Skin of body (tissue), 2 donors: Measurements from ENCODE around the gene RFK. TPM values are rescaled to one million over a fixed set of nuclear protein-coding genes. Genes with fewer than 3 reads are reported as not detected.

Experiments used
- DNase-seq: peaks from one replicate; lab custom pipeline; 2025; lab: John Stamatoyannopoulos, UW
- total RNA-seq: library from RNA; depleted of rRNA; stranded (reverse); fragments of >200 nt; gene quantifications from one replicate; pipeline ENCODE4 v1.2.3, GENCODE V29; 2014

Gene RFK
- total RNA-seq, 1 donor from 2014 or later = 15.3 TPM

DNA sequence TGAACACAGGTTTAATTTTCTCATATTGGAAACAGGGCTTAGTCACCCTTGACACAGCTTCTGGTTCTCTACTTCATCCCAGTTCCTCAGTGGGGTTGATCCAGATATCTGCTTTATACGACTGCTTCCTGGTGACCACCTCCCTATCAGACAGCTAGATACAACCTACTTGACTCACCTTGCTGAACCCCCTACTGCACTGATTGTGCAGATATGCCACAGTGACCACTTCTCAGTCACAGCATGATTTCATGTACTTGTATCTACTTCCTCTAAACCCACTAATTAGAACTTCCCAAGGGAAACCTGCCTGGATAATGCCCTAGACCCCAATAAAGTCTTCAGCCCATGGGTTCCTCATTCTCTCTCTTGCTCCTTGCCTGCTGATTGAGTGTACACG lies 18.4 kb upstream of the RFK start:
- no peak for DNase-seq

DNA sequence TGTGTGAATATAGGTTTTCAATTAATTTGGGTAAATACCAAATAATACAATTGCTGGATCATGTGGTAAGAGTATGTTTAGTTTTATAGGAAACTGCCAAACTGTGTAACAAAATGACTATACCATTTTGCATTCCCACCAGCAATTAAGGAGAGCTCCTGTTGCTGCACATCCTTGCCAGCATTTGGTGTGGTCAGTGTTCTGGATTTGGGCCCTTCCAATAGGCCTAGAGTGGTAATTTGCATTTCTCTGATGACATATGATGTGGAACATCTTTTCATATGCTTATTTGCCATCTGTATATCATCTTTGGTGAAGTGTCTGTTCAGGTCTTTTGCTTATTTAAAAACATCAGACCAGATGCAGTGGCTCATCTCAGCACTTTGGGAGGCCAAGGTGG lies 11.6 kb upstream of the RFK start:
- no peak for DNase-seq

DNA sequence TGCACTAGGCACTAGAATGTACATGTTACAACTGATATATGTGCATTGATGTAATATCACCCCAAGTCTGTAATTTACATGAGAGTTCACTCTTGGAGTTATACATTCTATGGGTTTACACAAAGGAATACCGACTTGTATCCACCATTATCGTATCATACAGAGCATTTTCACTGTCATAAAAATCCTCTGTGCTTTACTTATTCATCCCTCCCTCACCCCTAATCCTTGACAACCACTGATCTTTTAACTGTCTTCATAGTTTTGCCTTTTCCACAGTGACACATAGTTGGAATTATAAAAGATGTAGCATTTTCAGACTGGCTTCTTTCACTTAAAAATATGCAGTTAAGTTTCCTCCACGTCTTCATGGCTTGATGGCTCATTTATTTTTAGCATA lies 11.1 kb upstream of the RFK start:
- DNase-seq = no peak

DNA sequence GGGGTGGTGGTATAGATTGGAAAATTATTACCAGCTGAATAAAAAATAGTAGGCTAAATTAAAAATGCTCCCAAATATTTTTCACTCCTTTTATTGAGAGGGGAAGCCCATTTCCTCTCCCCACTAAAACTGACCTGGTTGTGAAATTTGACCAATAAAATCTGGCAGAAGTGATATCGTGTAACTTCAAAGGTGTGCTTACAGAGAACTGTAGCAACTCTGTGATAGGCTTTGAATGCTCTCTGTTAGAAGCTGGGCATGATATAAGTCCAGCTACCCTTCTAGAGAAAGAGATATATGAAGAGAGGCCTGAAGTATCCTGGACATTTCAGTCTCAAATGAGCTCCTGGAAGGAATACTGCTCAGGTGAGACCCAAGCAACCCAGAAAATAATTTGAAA lies 10.2 kb upstream of the RFK start:
- no peak for DNase-seq

DNA sequence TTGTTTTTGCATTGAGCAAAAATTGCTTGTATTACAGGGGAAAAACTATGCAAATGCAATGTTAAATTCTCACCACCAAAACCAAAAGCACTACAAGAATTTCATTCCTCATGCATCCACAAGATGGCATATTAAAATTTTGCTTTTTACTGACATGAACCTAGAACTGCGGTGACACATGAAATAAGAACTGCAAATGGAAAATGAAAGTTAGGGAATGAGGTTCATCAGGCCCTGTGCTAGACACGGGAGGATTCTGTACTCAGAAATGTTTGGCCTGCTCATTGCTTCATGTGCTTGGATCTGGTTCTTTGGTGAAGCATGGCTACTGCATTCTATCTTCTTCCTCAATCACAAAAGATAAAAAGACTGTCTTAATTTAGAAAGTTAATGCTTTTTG lies 9.1 kb upstream of the RFK start:
- DNase-seq = peak; percentile 54

DNA sequence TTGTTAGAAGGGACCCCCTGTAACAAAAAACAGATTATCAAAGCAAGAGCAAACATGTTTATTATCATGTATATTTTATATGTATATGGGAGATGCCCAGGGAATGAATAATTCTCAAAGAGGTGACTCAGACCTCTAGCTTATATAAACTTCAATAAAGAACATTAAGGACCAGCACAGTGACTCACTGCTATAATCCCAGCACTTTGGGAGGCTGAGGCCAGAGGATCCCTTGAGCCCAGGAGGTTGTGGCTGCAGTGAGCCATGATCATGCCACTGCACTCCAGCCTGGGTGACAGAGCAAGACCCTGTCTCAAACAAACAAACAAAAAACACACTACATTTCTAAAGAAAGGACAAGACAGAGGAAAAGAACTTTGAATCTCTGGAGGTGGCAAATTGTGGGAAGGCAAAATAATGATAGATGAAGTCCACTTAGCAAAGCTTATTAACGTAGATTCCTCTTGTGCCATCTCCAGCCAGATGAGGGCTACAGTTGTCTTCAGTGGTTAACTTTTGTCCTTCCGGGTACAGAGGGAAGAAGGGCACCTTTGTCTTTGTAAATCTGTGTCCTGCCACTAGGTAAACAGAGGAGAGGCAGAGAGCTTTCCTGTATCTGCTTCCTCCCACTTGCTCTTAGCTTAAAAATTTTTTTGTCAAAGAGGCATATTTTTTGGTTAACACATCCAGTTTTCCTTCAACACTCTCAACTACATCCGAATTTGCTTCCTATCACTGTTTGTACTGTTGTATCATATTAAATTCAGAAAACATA lies 7.5 kb upstream of the RFK start:
- no peak for DNase-seq

DNA sequence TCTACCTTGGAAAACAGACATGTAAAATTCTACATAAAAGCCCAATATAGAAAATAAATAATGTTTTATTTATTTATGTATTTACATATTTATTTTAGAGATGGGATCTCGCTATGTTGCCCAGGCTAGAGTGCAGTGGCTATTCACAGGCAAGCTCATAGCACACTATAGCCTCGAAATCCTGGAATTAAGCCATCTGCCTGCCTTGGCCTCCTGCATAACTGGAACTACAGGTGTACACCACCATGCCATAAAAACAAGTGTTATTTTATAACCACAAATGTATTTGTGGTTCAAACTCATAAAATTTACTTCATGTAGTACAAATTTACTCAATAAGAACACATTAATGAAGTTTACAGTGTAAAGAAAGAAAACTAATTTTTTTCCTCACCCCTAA lies 7.0 kb upstream of the RFK start:
- DNase-seq = no peak

DNA sequence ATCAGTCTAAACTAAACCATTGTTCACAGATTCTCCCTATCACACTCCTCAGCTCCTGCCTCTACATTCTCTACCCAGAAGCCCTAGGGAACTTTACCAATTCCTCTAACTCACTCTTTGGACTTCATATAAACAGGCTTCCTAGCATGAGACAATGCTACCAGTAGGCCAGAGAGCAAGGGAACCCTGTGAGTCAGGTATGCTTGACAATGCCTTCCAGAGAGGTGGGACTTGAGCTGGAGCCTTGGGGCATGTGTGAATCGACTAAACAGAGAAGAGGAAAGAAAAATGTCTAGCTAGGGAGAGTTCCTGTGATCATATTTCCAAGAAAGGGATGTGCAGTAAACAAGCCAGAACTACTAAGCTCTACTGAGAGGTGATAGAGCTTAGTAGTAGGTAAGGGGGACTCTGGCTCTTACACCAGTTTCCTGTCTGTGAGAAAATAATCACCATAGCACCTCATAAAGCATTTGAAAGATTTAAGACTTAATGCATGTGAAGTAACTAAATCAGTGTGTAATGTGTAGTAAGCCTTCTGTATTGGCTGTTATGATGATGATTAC lies 6.4 kb upstream of the RFK start:
- no peak for DNase-seq

DNA sequence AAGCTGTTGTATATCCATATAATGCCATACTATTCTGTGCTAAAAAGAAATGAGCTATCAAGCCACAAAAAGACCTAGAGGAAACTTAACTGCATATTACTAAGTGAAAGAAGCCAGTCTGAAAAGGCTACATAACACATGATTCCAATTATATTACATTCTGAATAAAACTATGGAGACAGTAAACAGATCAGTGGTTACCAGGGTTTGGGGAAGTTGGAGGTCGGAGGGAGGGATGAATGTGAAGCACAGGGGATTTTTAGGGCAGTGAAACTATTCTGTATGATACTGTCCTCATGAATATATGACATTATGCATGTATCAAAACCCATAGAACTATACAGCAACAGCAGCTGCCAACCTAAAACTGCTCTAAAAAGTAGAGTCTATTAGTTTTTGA lies 5.6 kb upstream of the RFK start:
- DNase-seq = peak; percentile 28

DNA sequence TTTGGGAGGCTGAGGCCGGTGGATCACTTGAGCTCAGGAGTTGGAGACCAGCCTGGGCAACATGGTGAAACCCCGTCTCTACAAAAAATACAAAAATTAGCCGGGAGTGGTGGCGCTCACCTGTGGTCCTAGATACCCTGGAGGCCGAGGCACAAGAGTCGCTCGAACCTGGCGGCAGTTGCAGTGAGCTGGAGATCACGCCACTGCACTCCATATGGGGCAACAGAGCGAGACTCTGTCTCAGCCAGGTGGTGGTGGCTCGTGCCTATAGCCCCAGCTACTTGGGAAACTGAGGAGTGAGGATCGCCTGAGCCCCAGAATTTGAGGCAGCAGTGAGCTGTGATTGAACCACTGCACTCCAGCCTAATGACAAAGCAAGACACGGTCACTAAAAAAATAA lies 2.4 kb upstream of the RFK start:
- DNase-seq = no peak

DNA sequence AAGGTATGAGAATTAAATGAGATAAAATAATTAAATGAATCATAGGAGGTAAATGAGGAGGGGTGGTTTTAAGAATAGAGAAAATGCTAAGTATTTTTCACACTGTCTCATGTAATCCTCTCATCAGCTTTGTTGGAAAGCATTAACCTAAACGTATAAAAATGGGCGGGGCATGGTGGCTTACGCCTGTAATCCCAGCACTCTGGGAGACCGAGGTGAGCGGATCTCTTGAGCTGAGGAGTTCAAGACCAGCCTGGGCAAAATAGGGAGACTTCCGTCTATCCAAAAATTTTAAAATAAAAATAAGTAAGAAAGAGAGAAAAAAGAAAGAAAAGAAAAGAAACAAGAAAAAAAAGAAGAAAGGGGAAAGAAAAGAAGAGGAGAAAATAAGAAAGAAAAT lies 1.9 kb upstream of the RFK start:
- no peak for DNase-seq

DNA sequence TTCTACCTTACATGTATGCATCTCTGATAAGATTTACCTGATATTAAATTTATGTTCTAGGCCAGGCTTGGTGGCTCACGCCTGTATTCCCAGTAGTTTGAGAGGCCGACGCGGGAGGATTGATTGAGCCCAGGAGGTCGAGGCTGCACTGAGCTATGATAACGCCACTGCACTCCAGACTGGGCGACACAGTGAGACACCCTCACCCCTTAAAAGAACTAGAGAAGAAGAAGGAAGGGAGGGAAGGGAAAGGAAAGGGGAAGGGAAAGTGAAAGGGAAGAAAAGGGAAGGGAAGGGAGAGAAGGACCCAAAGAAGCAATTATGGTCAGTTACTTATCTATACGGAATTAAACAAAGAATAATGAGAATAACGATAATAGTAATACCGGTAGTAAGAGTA lies 1.2 kb upstream of the RFK start:
- no peak for DNase-seq

DNA sequence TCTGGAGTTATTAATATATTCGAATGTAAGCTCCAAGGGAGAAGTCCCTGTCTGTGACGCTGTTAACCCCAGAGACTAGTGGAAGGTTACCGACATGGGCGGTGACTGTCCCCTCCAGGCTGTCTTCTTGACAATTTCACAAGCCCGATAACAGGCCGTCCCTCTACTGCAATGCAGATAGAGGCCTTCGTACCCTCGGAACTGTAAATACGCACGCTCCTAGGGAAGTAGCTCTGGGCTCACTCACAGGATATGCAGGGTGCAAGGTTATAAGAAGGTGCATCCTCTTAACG lies 680 bp upstream of the RFK start:
- DNase-seq = peak; percentile 82

DNA sequence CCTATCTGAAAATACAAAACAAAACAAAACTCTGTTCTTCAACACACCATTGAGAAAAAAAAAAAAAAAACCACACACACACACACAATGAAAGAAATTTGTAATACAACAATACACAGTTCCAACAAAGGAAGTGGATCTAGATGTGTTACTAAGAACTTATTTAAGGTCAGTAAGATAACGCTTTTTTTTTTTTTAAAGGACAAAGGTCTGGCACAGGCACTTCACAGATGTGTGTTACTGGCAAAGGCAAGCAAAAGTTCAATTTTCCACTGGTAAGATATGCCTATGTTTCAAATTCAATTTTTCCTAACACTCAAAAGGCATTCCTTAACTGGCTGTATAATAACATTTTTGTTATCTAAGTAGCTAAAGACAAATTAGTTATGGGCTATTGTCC lies 3.6 kb downstream of the RFK start:
- DNase-seq = no peak

DNA sequence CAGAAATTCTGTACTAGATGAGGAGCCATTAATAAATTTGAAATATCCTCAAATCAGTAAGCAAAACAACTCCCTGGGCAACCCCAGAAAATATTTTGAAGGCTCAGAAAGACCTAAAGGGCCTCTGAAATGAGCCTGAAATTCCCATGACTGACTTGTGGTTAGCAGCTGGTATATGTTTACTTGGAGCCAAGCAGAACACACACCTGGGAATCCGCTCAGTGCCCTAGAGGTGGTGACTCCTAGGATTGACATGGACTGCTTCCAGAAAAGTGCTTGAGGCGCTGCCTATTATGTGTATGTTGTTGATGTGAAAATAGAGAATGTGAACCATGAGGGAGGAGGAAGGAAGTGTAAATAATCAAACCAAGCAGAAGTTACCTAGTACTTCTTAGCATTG lies 14.7 kb downstream of the RFK start:
- no peak for DNase-seq

DNA sequence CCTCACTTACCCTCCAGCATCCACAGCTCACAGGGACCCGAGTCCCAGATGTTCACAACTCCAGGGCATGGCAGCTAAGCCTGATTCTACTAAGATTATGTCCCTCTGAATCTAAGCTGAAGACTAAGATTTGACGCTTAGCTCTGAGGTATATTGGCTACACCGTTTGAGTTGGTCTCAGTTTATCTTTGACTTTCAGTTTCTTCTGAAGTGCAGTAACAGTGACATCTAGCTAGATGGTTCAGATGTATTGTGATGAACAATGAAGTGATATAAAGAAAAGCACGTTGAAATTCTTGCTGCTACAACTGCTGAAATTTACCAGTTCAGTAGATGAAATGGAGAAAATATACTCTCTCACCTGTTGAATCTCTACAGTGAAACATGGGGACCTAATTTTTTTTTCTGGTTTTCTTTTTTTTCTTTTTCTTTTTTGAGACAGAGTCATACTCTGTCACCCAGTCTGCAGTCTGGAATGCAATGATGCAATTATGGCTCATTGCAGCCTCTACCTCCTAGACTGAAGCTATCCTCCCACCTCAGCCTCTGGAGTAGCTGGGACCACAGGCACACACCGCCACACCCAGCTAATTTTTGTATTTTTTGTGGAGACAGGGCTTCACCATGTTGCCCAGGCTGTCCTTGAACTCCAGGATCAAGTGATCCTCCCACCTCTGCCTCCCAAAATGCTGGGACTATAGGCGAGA lies 15.7 kb downstream of the RFK start:
- DNase-seq = no peak

DNA sequence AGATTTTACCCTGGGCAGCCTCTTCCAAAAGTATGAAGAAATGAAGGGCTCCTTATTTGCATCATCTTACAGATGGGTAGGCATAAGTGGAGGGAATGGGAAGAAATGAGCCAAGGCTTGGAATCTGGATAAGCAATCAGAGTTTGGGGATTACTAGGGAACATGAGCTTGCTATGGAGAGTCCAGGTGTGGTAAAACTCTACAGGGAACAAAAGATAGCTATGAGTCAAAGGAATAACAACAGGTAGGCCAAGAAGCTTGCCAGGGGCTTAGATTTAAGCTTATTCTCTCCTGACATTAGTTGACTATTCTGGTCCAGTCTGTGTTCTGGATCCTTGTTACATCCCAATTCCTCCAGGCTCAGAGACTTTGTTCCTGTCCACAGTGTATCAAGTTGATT lies 16.4 kb downstream of the RFK start:
- no peak for DNase-seq

DNA sequence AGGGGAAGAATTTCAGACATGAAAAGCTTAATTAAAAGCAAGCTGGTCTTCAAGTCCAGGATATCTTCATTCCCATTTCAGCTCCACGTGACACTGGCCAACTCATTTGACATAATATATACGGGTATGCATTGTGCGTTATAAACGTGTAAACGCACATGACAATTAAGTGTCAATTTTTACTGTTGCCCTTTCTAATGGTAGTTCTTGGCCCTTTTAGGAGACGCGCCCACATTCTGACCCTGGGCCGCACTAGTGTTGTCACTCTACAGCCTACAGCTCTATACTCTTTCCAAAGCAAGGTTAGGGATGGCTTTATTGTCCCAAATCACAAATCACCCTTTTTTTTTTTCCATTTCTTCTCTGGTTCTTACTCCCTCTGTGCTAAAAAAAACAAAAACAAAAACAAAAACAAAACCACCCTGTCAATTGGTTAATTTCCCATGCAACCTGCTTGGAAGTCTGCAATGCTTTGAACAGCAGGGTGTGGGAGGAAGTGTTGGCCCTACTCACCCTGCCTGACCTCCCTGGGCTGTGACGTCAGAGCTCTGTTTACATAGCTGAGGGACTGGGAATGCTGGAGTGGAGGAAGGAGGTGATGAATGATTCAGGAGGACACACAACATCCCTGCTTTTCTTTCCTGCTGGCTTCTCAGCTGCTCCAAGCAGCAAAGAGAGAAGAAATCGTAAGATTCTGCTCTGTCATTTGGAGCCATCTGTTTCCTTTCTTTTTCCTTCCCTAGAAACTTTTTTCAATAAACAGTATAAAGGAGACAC lies 19.3 kb downstream of the RFK start:
- no peak for DNase-seq

DNA sequence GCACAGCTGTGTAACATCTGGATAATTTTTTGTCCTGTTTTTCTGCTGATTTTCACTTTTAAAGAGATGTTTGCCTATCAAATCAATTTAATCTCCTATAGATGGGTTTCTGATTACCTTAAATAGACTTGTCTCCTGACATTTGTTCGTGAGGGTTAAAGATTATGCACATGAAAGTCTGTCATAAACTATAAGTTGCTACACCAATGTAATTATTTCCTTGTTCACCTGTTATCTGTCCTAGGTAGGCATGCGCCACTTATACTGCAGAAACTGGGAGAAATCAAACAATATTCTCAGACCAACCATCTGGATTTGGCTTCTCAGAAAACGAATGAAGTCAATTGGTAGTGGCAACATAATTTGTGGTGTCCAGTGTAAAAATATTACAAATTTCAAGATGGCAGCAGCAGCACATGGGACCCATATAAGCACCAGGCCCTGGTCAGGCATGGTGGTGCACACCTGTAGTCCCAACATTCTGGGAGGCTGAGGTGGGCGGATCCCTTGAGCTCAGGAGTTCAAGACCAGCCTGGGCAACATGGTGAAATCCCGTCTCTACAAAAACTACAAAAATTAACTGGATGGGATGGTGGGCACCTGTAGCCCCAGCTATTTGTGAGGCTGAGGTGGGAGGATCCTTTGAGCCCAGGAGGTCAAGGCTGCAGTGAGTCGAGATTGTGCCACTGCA lies 20.3 kb downstream of the RFK start:
- no peak for DNase-seq

DNA sequence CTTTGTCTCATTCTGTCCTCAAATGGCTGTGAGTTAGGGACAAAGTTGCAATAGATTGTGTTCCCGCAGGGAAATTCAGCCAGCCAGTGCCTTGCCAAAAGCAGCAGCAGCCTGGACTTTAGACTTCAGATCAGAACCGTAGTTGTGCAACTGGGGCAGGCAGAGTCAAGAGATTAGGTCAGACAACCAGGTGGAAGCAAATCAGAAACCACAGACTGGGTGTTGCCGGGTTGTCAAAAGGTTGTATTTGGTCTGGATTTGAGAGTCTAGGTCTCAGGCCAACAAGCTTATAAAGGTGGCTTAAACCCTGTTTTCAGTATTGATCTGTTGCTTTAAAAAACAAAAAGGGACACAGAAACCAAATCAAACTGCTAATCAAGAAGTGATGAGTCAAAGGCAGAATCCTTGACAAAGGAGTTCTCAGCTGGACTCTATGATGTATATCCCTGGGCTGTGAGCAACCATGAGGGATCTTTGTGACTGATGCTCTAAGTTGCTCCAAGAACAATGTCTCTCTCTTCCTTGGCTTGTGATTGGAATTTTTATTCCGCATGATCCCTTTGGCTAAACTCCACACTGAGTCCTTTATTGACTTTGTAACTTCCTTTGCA lies 20.9 kb downstream of the RFK start:
- DNase-seq = peak; percentile 94

DNA sequence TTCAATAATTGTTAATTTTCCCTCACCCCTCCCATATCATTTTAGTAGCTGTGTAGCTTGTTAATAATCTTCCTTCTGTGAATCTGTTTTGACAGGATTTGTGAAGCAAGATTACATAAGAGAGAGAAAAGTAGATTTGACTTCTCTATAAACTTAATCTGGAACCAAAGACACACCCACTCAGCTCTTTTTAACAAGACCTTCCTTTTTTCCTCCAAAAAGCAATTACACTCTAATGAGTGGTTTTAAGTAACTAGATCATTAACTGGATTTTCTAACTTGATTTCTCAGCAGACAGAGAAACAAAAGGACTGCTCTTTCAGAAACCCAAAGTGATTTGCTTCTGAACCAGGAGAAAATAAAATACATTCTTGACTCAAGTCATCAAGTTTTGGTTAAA lies 21.9 kb downstream of the RFK start:
- DNase-seq = no peak
